ENCODE results near the gene NEK8. TPM values are rescaled to one million over a fixed set of nuclear protein-coding genes. Genes with fewer than 3 reads are reported as not detected.
A peak's percentile ranks its signal among the peaks of the same experiment; 100 is the strongest.

Gene NEK8
- total and polyA plus RNA-seq, 2 of the 8 experiments (the other 6 are each of a cell fraction or from before 2014, with no cell fraction given) = 14.9 to 23.3 TPM

DNA sequence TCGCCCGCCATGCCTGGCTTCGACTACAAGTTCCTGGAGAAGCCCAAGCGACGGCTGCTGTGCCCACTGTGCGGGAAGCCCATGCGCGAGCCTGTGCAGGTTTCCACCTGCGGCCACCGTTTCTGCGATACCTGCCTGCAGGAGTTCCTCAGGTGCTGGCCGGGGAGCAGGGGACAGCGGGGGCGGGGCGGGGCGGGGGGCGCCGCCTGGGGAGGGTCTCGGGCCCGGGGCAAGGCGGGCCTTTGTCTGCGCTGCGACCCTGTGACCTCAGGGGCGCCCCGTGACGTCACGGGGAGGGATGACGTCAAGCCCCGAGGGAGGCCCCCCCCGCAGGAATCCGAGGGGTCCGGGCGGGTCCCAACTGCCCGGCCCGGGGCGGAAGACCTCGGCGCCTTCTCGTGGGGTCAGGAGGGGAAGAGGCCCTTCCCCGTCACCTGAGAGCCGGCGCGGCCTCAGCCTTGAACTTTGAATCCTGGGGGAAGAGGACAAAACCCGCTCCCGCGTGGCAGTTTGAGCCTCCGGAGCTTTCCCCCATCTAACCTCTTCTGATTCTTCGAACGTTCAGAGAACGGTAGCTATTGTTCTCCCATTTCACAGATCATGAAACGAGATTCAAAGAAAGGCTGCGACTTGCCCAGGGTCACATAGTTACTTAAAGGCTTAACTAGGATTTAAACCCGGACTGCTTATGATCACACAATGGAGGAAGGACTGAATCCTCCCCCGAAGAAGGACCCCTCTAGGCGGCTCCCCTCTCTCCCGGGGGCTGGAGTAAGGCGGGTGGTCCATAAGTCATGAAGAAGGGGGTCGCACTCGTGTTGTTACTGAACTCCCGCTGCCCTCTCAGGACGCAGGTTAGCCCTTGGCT is 15.8 kb downstream of the NEK8 start (continued):
- no peak for TF ChIP-seq ATF3 (IDR thresholded peaks at IDR 0.05; ENCODE audit: insufficient read depth, low read depth, low read length)
- no peak; a peak in 1 of 4 replicates for TF ChIP-seq SIN3A (conservative IDR thresholded peaks at IDR 0.05 in 1 of 2, IDR thresholded peaks at IDR 0.05 in 1 of 2; ENCODE audit: low read depth in 1 of 2, low read length in 2 of 2)
- 0 out of 2 replicates have a peak, but pooled peaks have one; percentile 32 for TF ChIP-seq JUN (IDR thresholded peaks at IDR 0.05; ENCODE audit: low read depth, low read length)
- TF ChIP-seq SIRT6 (IDR thresholded peaks at IDR 0.05; ENCODE audit: low read length) = no peak
- no peak for TF ChIP-seq CBX8 (IDR thresholded peaks at IDR 0.05; ENCODE audit: borderline replicate concordance, low read depth, low read length)
- no peak; the same call in 1 of the 2 replicates for TF ChIP-seq SP4 (IDR thresholded peaks at IDR 0.05; ENCODE audit: low read length)
- no peak for TF ChIP-seq KDM1A (IDR thresholded peaks at IDR 0.05; ENCODE audit: borderline replicate concordance, low read length)
- no peak for TF ChIP-seq HDAC6 (IDR thresholded peaks at IDR 0.05; ENCODE audit: low read depth, low read length)
- TF ChIP-seq YY1 (IDR thresholded peaks at IDR 0.05; ENCODE audit: low read depth, low read length) = 0 out of 2 replicates have a peak, but pooled peaks have one; percentile 1
- no peak for TF ChIP-seq MAFK (IDR thresholded peaks at IDR 0.05; ENCODE audit: low read depth, low read length)
- peak; percentile 66 for TF ChIP-seq POLR2AphosphoS5 (IDR thresholded peaks at IDR 0.05; ENCODE audit: low read depth, low read length)
- peak; percentile 66 for TF ChIP-seq TAF1 (IDR thresholded peaks at IDR 0.05; ENCODE audit: low read depth, low read length)
- TF ChIP-seq CHD2 (IDR thresholded peaks at IDR 0.05; ENCODE audit: low read length) = peak; percentile 38; the same call in 1 of the 2 replicates
- TF ChIP-seq, protein P1, sequence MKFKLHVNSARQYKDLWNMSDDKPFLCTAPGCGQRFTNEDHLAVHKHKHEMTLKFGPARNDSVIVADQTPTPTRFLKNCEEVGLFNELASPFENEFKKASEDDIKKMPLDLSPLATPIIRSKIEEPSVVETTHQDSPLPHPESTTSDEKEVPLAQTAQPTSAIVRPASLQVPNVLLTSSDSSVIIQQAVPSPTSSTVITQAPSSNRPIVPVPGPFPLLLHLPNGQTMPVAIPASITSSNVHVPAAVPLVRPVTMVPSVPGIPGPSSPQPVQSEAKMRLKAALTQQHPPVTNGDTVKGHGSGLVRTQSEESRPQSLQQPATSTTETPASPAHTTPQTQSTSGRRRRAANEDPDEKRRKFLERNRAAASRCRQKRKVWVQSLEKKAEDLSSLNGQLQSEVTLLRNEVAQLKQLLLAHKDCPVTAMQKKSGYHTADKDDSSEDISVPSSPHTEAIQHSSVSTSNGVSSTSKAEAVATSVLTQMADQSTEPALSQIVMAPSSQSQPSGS (IDR thresholded peaks at IDR 0.05; ENCODE audit: low read length) = peak; percentile 55; the same call in 1 of the 2 replicates
- TF ChIP-seq KDM5A (IDR thresholded peaks at IDR 0.05; ENCODE audit: low read length) = no peak
- TF ChIP-seq SRF (IDR thresholded peaks at IDR 0.05; ENCODE audit: low read depth, low read length) = no peak
- TF ChIP-seq SAP30 (IDR thresholded peaks at IDR 0.05; ENCODE audit: insufficient read depth, insufficient replicate concordance, low read length) = no peak
- no peak for TF ChIP-seq RNF2 (IDR thresholded peaks at IDR 0.05; ENCODE audit: borderline replicate concordance, low read depth, low read length, missing control alignments, poor library complexity, severe bottlenecking)
- no peak for TF ChIP-seq CEBPB (IDR thresholded peaks at IDR 0.05; ENCODE audit: low read depth, low read length)
- TF ChIP-seq TBP (IDR thresholded peaks at IDR 0.05; ENCODE audit: low read depth, low read length) = peak; percentile 67
- TF ChIP-seq CREB1 (IDR thresholded peaks at IDR 0.05) = peak; percentile 97
- TF ChIP-seq ZNF274 (IDR thresholded peaks at IDR 0.05; ENCODE audit: borderline replicate concordance, extremely low read depth, low read length) = no peak
